Medulla oblongata (tissue), 1 donor: Measurements from ENCODE around the gene RPS6KA2.

ENCODE experiments used
- DNase-seq: peaks from one replicate; pipeline ENCODE4 v3.0.0-alpha.2; 2015; ENCODE audit errors: extremely low spot score

RPS6KA2 gene

DNA sequence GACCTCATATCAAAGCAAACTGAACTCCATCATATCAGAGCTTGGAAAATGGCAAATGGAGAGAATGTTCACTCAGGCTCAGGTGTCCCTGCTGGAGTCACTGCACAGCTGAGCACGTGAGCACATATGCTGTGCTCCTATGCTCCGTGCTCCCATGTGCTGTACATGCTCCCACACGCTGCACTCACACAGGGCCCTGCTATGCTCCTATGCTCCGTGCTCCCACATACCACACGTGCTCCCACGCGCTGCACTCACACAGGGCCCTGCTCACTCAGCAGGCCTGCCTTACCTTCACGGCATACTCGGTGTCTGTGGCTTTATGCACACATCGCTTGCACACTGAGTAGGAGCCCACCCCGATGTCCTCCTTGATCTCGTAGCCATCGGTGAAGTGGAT, 178.6 kb downstream of the RPS6KA2 start:
- DNase-seq, result no peak

DNA sequence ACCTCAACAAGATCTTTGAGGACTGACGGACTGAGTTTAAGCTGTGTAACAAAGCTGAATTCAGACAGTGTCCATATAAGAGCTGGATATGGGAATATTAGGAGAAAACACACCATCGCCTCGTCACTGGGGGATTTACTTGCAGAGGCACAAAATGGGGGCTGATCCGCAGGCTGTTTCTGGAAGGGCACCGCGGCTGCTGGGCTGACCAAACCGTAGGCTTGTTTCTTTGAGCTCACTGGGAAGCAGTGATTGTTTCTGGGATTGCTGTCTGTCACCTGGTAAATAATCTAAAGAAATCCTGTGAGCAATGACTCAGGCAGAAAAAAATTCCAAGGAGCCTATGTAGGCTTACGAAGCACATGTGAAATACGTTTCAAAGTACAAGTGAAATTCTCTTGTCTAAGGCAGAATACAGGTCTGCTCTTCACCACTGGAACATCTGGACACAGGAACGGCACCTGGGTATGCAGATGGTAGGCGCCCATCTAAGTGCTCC, 180.4 kb downstream of the RPS6KA2 start:
- no peak for DNase-seq

DNA sequence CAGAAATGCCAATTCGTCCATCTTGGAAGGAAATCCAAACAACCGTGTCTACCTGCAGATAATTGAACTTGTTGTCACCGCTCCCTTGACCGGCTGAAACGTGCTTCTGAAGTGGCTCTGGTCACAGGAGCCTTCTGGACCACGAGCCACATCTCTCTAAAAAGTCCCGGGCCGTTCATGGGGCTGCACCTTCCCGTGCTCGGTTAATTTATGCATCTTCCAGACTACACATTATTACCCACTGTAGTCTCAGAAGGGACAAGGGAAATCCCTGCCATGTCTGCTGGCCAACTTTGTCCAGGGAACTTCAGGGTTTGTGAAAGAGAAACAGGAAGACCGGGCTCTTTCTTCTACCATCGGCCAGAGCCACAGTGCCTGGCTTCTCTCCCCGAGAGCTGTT, 180.9 kb downstream of the RPS6KA2 start:
- DNase-seq, result no peak

DNA sequence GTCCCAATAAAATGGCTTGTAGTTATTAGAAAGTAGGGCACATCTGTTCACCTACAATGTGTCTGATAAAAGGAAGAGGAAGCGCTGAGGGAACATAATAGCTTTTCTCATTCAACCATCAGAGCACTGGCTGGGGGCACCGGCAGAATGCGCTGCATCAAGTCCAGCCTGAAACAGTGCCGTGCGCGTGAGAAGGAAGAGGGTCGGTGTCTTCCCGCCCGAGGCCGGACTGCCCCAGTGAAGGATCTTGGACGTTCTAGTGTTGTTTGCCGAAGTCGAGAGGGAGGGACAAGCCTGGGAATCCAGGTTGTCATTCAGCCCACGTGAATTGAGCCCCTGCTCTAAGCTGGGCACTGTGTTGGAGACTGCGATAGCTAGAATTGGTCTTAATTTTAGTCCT, 182.6 kb downstream of the RPS6KA2 start:
- no peak for DNase-seq

DNA sequence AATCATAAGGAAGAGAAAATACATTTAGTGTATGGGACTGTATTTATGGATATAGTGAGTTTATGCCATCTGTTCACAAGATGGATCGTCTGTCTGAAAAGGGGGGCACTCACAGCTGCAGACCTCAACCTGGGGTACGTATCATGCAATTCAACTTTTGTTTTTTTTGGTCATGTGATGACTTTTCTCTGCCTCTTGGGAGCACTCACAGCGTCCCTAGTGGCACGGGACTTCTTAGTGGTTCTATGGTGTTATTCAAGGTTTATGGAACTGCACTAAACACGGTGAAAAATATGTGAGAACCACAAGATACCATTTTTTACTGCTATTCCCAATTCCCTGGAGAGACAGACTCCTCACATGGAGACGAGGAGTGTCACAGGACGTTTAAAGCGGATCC, 183.9 kb downstream of the RPS6KA2 start:
- no peak for DNase-seq

DNA sequence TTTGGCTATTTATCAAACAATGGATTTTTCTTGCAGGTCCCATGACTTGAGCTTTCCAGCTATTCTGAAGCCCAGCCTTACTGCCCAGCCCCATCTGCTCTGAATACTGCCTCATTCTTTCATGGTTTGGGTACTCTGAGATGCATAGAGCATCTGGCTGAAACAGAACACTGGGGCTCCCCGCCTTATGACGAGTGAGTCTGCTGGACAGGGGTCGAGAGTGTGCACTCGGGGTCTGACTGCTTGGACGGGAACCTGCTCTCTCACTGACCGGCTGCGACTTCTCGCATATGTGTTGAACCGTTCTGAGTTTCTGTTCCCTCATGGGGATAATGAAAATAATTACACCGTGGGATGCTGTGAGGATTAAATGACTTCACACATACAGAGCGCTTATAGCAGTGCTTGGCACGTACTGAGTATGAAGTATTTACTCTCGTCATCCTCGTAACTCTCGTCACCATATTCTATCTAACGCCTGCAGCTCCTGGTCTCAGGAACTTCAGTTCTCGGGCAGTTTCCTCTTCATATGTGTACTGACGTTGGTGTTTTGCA, 184.8 kb downstream of the RPS6KA2 start:
- DNase-seq, result no peak

DNA sequence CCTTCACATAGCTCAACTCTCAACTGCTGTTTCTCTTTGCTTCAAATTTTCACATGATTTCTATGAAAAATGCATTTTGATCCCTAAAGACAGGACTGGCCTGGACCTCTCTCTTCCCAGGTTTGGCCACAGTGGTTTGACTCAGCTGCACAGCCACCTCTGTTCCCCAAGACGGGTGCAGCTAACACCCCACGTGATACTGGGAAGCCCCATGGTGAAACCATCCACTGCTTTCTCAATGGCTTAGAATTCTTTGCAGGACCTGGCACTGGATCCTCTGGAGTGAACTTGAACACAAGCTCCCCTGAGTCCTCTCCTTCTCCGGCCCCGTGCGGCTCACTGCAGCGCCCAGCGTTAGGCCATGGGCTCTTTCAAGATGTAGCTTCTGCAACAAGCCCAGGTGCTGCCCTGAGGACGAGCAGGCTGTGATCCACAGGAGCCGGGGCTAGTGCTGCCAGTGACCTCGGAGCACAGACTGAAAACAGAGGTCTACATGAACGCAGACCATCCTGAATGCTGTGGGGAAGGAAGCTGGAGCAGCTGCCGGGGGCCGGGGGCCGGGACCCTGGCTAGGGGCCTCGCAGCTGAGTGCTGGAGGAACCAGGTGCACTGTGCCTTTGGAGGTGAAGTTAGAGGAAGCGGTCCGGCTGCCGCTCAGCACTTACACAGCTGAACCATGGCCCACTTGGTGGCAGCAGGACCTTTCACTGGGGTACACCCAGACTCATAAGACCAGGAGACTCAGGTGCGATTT, 185.5 kb downstream of the RPS6KA2 start:
- no peak for DNase-seq

DNA sequence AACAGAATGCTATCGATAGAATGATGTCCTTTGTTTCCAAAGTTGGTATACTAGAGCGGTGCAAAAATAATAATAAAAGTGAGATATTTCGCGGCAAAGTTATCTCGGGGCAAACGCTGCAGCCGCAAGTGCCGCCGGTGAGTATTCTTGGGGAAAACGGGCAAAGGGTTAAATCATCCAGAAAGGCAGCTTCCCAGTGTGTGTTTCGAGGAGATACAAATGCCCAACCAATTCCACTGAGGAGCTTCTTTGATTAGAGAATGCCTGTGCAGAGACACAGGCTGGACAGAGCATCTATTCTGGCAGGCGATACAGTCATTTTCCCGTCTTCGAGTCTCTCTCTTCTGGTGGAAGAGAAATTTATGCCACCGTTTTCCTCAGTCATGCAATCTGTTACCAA, 186.3 kb downstream of the RPS6KA2 start:
- peak; percentile 33 for DNase-seq

DNA sequence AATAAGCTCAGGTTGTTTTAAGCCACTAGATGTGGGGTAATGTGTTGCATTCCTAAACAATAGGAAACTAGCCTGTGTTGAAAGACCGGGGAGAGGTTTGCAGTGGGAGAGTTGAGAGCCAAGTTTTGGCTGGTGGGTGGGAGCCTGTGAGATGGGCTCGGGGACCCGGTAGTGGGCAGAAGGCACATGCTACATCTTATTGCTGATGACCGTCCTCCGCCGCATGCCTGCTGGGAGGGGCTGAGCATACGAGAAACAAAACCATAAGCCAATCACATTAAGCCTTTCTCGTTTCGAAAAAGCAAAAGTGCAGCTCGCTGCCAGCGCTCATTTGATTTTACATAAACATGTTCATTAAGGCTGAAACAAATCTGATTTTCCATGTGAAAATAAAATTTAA, 186.9 kb downstream of the RPS6KA2 start:
- no peak for DNase-seq

DNA sequence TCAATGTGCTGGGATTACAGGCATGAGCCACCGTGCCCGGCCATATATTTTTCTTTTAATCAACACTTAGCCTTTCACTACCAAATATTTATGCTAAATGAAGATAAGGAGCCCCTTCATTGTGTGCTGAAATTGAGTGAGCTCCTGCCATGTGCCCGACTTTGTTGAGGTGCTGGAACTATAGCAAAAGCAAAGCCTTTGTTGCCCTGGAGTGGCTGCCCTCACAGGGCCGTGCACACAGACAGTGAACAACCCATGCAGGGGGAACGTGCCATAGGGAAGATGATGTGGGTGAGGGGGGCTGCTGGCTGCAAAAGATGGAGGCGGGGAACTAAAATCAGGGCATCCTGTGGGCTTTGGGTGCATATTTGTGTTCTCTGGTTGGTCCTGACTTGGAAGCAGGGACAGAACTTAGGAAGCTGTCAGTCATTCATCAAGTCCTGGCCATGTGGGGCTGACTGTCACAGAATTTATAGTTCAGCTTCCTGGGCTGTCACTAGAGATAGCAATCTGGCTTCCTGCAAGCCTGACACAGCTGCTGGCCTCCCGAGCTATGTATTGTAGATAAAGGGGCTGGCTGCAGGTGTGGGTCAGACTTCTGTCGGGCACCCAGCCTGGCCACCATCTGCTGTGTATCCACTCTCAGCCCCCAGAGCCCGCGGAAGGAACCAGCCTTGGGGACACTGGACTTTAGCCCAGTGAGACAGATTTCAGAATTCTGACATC, 187.5 kb downstream of the RPS6KA2 start:
- no peak for DNase-seq

DNA sequence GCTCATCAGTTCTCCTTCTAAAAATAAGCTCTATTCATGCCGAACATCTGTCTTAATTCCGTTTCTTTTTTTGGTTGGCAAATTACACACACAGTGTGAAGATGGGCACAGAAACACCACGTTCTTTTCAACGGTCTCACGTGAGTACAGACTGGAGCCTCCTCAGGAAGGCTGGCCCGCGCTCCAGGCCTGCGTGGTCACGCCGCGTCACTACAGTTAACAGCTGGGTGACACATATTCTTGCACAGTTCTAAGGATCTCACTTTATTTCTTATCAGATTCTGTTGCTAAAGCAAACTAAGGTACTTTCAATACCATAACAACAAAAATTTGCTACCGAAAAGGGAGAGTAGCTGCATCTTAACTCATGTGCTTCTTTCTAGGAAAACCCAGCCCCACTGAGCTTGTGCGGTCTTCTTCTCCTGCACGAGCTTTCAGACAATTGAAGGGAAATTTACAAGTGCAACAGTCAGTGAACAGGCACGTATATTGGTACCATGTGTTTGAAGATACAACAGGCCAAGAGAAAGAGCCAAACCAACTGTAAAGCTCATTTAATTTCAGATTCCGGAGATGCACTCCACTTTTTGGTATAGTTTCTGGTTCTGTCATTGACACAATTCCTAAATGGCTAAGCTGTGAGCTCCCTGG, 188.7 kb downstream of the RPS6KA2 start:
- no peak for DNase-seq

DNA sequence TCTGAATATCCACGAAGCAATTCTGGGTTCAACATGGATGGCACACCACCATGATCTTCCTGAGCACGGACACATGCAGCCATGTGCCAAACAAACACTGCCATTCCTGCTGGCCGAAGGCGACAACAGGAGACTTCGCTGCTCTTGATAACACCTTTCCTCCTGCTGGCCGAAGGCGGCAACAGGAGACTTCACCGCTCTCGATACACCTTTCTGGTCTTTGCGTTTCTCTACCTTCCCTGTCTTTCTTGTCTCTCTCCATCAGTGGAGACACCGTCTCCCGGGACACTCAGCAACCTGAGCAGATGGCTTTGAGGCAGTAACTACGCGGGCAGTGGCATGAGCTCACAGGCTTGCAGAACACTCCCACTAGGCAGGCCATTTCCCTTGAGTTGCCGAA, 189.4 kb downstream of the RPS6KA2 start:
- no peak for DNase-seq

DNA sequence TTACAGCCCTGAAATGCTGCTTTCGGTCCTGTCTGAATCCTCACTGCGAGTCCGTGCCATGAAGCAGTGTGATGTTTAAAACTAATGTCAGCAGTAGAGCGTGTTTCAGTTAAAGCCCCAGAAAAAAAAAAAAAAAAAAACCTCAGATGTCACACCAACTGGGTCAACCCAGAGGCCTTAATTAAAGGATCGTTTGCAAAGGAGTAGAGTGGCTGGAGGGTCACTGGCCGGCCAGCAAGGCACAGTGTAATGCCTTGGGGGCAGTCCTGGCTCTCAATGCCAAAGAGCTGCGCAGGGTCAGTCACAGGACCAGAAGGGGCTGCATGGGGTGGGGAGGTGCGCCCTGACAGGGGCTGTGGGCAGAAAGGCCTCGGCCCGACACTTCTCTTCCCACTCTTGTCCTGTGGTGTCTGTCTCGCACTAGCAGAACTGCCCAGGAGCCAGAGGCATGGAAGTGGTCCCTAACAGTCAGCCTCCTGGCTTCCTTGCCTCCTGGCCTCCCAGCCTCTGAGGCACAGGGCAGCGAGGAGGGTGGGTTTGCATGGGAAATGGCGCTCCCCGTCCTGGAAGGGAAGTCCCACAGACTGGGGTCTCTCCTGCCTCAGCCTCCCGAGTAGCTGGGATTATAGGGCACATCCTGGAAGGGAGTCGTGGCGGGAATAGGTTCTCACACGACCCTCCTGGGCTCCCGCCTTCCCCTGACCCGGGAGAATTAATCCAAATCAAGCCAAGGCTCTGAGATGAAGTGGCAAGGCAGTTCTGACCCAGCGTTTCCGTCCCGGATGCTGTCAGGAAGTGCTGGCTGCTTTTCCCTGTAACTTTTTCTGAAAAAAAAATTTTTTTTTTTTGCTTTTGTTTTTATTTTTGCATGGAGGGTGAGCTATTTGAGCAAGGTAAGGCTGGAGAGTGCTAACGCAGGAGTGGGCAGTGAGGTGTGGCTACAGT, 190.6 kb downstream of the RPS6KA2 start:
- no peak for DNase-seq

DNA sequence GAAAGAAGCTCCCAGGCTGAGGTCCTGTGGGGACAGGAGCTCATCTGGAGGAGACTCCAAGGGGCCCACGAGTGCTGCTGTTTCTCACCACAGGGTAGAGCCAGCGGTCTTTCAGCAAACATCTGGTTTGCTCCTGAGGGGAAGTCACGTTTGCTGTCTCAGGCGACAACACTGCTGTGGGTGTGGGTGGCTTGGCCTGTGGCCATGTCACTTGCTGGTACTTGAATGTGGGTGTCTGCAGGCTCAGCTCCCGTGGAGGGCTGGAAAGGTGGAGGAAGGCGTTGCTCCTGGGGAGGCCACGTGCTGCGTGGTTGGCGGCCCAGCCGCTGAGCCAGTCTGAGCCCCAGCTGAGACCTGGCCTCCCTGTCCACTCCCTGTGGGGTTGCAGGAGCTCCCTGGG, 191.5 kb downstream of the RPS6KA2 start:
- DNase-seq, result no peak

DNA sequence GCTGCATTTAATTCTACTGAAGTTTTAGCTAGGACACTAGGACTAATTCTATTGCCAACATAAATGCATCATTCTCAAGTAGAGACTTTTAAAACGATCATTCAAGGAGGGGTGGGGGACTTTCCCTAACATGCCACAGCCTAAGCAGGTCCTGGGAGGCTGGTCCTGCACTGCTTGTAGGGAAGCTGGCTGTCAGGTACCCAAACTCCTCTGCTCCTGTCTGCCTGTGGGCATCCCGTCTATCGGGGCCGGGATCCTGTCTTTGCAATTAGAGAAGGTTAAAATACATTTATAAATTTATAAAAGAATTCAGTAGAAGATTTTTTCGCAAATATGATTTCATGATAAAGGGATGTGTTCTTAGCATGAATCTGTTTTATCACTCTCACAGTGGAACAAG, 192.7 kb downstream of the RPS6KA2 start:
- no peak for DNase-seq

DNA sequence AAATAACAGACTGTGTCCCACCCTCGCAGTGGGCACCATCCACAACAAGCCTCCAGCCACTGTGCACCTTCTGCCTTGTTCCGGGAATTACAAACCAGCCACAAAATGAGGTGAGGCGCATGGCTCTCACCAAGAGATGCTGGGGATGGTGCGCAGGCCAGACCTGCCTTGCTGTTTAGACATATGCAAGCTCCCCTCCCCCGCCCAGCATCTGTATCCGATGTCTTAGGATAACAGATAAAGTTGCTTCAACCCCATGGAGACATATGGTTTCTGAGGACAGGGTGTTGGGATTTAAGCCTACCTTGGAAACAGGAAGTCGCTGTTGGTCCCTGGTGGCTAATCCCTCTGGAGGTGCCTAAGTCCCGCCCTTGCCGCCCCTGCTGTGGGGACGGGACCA, 194.0 kb downstream of the RPS6KA2 start:
- DNase-seq, result no peak

DNA sequence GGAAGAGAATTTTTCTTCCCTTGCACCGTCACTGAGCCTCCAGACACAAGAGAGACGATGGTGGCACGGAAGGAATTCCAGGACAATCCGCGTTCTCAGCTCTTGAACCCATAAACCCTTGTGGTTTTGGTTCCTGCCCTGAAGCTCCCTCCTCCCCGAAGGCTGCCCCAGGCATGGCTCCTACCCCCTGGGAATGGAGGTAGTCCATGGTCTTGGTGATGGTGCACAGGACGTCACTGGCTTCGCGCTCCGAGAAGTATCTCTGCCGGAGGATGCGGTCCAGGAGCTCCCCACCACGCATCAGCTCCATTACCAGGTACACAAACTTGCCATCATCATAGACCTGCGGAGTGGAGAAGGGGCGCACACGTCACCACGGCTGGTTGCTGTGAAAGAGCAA, 196.8 kb downstream of the RPS6KA2 start:
- DNase-seq, result no peak

DNA sequence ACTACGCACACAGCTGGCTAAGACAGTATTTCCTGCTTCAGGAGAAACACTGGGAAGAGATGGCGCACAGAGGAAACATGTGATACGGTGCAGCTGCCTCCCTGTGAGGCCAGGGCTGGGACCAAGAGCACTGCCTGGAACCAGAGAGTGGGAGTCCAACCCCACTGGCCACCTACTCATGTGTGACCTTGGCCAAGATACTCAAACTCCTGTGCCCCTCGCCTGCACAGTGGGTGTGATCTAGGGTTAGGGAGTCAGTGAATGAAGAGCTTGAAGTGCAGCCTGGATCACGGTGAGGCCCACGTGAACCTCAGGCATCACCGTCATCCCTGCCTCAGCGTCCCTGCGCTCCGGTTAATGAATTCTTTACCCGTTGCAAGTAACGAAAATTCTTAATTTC, 202.6 kb downstream of the RPS6KA2 start:
- DNase-seq, result peak; percentile 37

DNA sequence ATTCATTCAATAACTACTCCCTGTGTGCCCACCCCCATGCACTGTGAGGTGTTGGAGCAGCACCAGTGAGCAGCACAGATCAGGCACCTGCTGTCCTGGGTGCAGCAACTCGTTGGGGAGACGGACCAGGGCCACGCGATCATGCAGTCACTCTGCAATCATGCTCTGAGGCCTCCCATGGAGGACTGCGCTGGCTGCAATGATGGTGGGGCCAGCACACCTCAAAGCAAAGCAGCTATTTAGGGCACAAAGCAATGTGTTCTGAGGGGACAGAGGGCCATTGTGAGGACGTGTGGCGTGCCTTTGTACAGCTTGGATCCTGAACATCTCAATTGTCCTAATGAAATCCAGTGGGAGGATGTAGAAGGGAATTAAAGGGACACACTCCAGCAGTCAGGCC, 203.3 kb downstream of the RPS6KA2 start:
- peak; percentile 91 for DNase-seq

DNA sequence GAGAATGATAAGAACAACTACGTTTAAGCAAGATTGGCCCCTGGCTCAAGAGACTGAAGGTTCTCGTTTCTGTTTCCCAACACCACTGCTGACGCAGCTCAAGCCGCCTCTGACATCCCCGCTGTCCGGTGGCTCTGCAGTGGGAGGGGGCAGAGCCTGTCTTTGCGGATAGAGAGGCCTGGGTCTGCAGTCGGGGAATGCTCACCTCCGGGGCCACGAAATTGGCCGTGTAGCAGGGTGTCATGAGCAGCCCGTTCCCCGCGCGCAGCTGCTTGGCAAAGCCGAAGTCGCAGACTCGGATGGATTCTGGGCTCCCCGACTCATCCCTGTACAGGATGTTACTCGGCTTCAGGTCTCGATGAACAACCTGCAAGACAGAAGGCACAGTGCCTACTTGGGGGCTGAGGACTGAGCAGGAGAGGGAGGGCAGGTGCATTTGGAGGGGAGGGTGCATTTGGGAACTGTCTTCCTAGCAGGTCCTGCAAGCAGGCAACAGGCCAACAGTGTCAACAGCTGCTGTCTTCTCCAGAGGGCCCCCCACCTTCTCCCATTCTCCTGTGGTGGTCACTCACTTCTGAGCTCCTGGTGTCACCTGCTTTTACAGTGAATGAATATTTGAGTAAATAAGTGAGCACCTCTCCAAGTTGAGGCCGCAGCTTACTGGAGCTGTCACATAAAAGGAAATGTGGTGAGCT, 203.9 kb downstream of the RPS6KA2 start:
- no peak for DNase-seq
